SK-N-SH (cell line): ENCODE measurements around the gene MAPRE2. TPM values are rescaled to one million over a fixed set of nuclear protein-coding genes. Genes with fewer than 3 reads are reported as not detected.

Source experiments
- CTCF ChIA-PET: fragments of 300-600, 350-600 bp; formaldehyde crosslinking; extraction: SDS; loops from one replicate; lab custom pipeline; 2021; lab: Yijun Ruan, JAX
- POLR2A ChIA-PET: fragments of 350-600 bp; sonication (Branson Sonifier 250); formaldehyde crosslinking; extraction: SDS; loops from one replicate; lab custom pipeline; 2020; ENCODE audit warnings: antibody characterized with exemption, inconsistent platforms; lab: Yijun Ruan, JAX
- DNase-seq: peaks from one replicate; pipeline ENCODE4 v3.0.0; 2012
- H2AFZ ChIP-seq: fragments of 200-600 bp; sonication (generic); 2 replicates; pipeline ENCODE4 v1.8.1; 2016; ENCODE audit warnings: antibody characterized with exemption, mild to moderate bottlenecking, low read depth
- H3F3A ChIP-seq: fragments of 200-600 bp; sonication (generic); replicated peaks from 2 replicates; pipeline ENCODE3; 2016; ENCODE audit warnings: antibody characterized with exemption, mild to moderate bottlenecking; ENCODE audit not compliant: insufficient read depth
- H3K27ac ChIP-seq, 2 experiments: fragments of 200-500 bp in 1 of 2; fragments of 200-600 bp in 1 of 2; sonication (Bioruptor generic) in 1 of 2; sonication (generic), shearing (Covaris generic) in 1 of 2; 2 replicates each; pipeline versions ENCODE4 v1.5.1 to v1.6.1; 2014 to 2016; ENCODE audit warnings: low read depth in 2 of 2, inconsistent platforms in 1 of 2, low read length in 1 of 2, mild to moderate bottlenecking in 1 of 2, mixed read lengths in 1 of 2
- H3K27me3 ChIP-seq: fragments of 200-600 bp; sonication (generic), shearing (Covaris generic); 2 replicates; pipeline ENCODE4 v1.6.1; 2016; ENCODE audit warnings: mixed run types; ENCODE audit not compliant: insufficient read depth
- H3K36me3 ChIP-seq, 2 experiments: fragments of 200-500 bp in 1 of 2; fragments of 200-600 bp in 1 of 2; sonication (Bioruptor generic) in 1 of 2; sonication (generic) in 1 of 2; replicated peaks in 1 of 2; 2 replicates each; pipeline versions ENCODE3 to v1.5.1; 2014 to 2016; ENCODE audit warnings: low read length in 1 of 2, mild to moderate bottlenecking in 1 of 2; ENCODE audit not compliant: insufficient read depth in 2 of 2, control insufficient read depth in 1 of 2
- H3K4me1 ChIP-seq, 2 experiments: fragments of 200-500 bp in 1 of 2; fragments of 200-600 bp in 1 of 2; sonication (Bioruptor generic) in 1 of 2; sonication (generic), shearing (Covaris generic) in 1 of 2; 2 replicates each; pipeline versions ENCODE4 v1.5.1 to v1.6.1; 2014 to 2016; ENCODE audit warnings: low read depth in 1 of 2, low read length in 1 of 2, mixed run types in 1 of 2; ENCODE audit not compliant: insufficient read depth in 2 of 2, control insufficient read depth in 1 of 2
- H3K4me2 ChIP-seq: fragments of 200-600 bp; sonication (generic), shearing (Covaris generic); 2 replicates; pipeline ENCODE4 v1.6.1; 2017; ENCODE audit warnings: mixed run types
- H3K4me3 ChIP-seq, 2 experiments: fragments of 200-500 bp in 1 of 2; fragments of 200-600 bp in 1 of 2; sonication (Bioruptor generic) in 1 of 2; sonication (generic), shearing (Covaris generic) in 1 of 2; 2 replicates each; pipeline versions ENCODE4 v1.5.1 to v1.8.1; 2014 to 2016; ENCODE audit warnings: low read depth in 2 of 2, inconsistent platforms in 1 of 2, low read length in 1 of 2, mild to moderate bottlenecking in 1 of 2, mixed read lengths in 1 of 2, moderate library complexity in 1 of 2
- H3K79me2 ChIP-seq: fragments of 200-600 bp; sonication (generic); 2 replicates; pipeline ENCODE4 v1.8.1; 2017; ENCODE audit warnings: mild to moderate bottlenecking; ENCODE audit not compliant: insufficient read depth
- H3K9ac ChIP-seq: fragments of 200-600 bp; sonication (generic); 2 replicates; pipeline ENCODE4 v1.6.1; 2017; ENCODE audit warnings: mixed run types
- H3K9me2 ChIP-seq: fragments of 200-600 bp; sonication (generic); 2 replicates; pipeline ENCODE4 v1.6.1; 2017; ENCODE audit warnings: mixed run types
- H3K9me3 ChIP-seq: fragments of 200-600 bp; sonication (generic); 2 replicates; pipeline ENCODE4 v1.6.1; 2017; ENCODE audit warnings: mixed run types, mild to moderate bottlenecking, moderate library complexity
- H4K20me1 ChIP-seq: fragments of 200-600 bp; sonication (generic); 2 replicates; pipeline ENCODE4 v1.6.1; 2017; ENCODE audit warnings: mild to moderate bottlenecking, mixed run types; ENCODE audit not compliant: insufficient read depth
- CTCF ChIP-seq: fragments of 200-600 bp; sonication (generic); IDR thresholded peaks from 2 replicates; pipeline ENCODE4 v1.6.1; 2017; ENCODE audit warnings: antibody characterized with exemption, mild to moderate bottlenecking, moderate library complexity
- FOXJ3 ChIP-seq: sonication (generic); formaldehyde crosslinking; IDR thresholded peaks from 2 replicates; pipeline ENCODE4 v1.5.1; 2020; ENCODE audit warnings: mild to moderate bottlenecking, missing genetic modification reagents
- FOXM1 ChIP-seq: IDR thresholded peaks from 2 replicates; pipeline ENCODE4 v1.4.0; 2012; ENCODE audit warnings: low read depth, mild to moderate bottlenecking
- GATA2 ChIP-seq: sonication (generic); formaldehyde crosslinking; IDR thresholded peaks from 2 replicates; pipeline ENCODE4 v1.5.0; 2020; ENCODE audit warnings: mild to moderate bottlenecking, missing genetic modification reagents
- JUND ChIP-seq: IDR thresholded peaks from 2 replicates; pipeline ENCODE4 v1.4.0; 2012
- MEF2A ChIP-seq: IDR thresholded peaks from 2 replicates; pipeline ENCODE4 v1.4.0; 2012; ENCODE audit warnings: low read depth, borderline replicate concordance
- NFIC ChIP-seq: IDR thresholded peaks from 2 replicates; pipeline ENCODE4 v1.4.0; 2012; ENCODE audit warnings: borderline replicate concordance
- PBX3 ChIP-seq: IDR thresholded peaks from 2 replicates; pipeline ENCODE4; 2012
- RCOR1 ChIP-seq: fragments of 150-350 bp; IDR thresholded peaks from 2 replicates; pipeline ENCODE4 v1.6.1; 2017; ENCODE audit warnings: antibody characterized with exemption, low read length
- RXRA ChIP-seq: IDR thresholded peaks from 2 replicates; pipeline ENCODE4 v1.4.0; 2012; ENCODE audit warnings: low read depth, mild to moderate bottlenecking, borderline replicate concordance
- SMC3 ChIP-seq: IDR thresholded peaks from 2 replicates; pipeline ENCODE4 v1.6.1; 2012; ENCODE audit warnings: low read depth, low read length, improper control_type of control experiment
- TEAD4 ChIP-seq: IDR thresholded peaks from 2 replicates; pipeline ENCODE4 v1.4.0; 2012; ENCODE audit warnings: mild to moderate bottlenecking, borderline replicate concordance; ENCODE audit not compliant: insufficient read depth
- USF2 ChIP-seq: fragments of 150-350 bp; IDR thresholded peaks from 2 replicates; pipeline ENCODE4 v1.6.1; 2017; ENCODE audit warnings: antibody characterized with exemption, low read length, low read depth, borderline replicate concordance
- WGBS: methylation state at CpG from one replicate; pipeline ENCODE4 v1.1.6; 2017; ENCODE audit warnings: low lambda C conversion rate; 5-methylcytosine and 5-hydroxymethylcytosine counted together
- polyA plus RNA-seq, 3 experiments: library from polyadenylated mRNA; depleted of rRNA; stranded (reverse); fragments of >200 nt; gene quantifications; 2 replicates each; pipeline ENCODE4 v1.2.3, GENCODE V29; 2012
- TF ChIP-seq, protein P1 (sequence below): fragments of 150-350 bp; IDR thresholded peaks from 2 replicates; pipeline ENCODE4 v1.6.1; 2016; ENCODE audit warnings: mild to moderate bottlenecking, low read depth, low read length
- TF ChIP-seq, protein P2 (sequence below): IDR thresholded peaks from 2 replicates; pipeline ENCODE4 v1.4.0; 2012; ENCODE audit warnings: low read depth, borderline replicate concordance

MAPRE2 gene
- polyA plus RNA-seq, 1 of the 3 experiments (the other 2 are of a cell fraction), result 11.5 TPM

DNA sequence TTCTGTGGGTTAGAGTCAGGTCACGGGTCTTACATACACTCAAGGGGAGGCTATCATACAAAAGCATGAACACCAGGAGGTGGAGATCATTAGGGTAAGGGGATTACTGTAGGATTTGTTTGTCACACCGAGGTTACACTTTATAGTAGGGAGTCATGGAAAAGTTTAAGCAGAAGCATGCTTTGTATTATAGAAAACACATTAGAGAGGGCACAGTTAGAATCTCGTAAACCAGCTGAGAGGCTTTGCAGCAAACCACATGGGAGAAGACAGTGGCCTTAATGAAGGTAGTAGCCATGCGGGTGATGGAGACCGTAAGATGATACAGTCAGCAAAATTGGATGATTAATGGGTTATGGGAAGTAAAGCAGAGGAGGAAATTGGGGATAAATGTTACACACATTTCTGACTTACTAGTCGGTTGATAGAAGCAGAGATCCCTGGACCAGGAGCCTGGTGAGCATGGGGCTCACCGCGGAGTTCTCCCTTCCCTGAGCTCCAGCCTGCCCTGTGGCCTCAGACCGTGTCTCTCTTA, 75.6 kb downstream of the MAPRE2 start:
- Histone ChIP-seq H2AFZ (no peak overlapping the region), H3K36me3 (no peaks in the 10 kb centered on the region), H3K4me2 (no peak overlapping the region)
- DNase-seq, result no peak
- no peak for TF ChIP-seq FOXJ3 (CRISPR knock-in tag)
- TF ChIP-seq MEF2A, result no peak
- no peak for TF ChIP-seq RXRA
- no peak for TF ChIP-seq RCOR1
- TF ChIP-seq USF2, result no peak
- TF ChIP-seq FOXM1, result no peak
- TF ChIP-seq NFIC, result no peak
- no peak for TF ChIP-seq JUND
- no peak for TF ChIP-seq GATA2 (CRISPR knock-in tag)
- TF ChIP-seq TEAD4, result no peak
- no peak for TF ChIP-seq CTCF
- TF ChIP-seq, all 33 proteins: peak for 0
- CTCF ChIA-PET, result no interaction called here
- H3F3A ChIP-seq, result no peaks in the 10 kb centered on the region
- no peaks in the 10 kb centered on the region for H3K9me3 ChIP-seq
- POLR2A ChIA-PET, result no interaction called here
- H3K9ac ChIP-seq, result no peak overlapping the region
- H4K20me1 ChIP-seq, result no peaks in the 10 kb centered on the region
- H3K4me1 ChIP-seq, result peaks cover 4 to 21% of the 10 kb centered on the region in 2 experiments; a peak in 3 of 4 replicates
- no peaks in the 10 kb centered on the region for H3K27me3 ChIP-seq
- no peak overlapping the region for H3K4me3 ChIP-seq
- H3K27ac ChIP-seq, result peak overlapping the region in 1 of 2 experiments; percentile 71; a peak in 1 of 4 replicates
- H3K79me2 ChIP-seq, result no peaks in the 10 kb centered on the region
- H3K9me2 ChIP-seq, result no peaks in the 10 kb centered on the region
- 82% methylated on average over 9 of the region's 9 CpGs for WGBS

DNA sequence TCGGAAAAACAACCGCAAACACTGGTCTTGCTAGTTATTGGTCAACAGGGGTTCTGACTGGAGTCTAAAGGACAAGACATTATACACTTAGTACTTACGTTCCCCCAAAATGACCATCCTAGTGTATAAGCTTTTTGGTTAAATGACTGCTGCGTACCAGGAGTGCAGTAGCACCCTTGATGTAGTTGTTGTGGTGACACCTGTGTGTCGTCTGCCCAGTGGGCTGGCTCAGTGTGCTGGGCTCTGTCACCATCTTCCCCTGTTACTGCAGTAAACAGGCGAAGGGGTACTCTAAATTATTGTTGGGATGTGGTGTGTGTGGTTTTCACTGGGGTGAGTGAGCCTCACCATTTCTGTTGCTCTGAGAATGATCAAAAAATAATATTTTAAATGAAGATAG, 76.2 kb downstream of the MAPRE2 start:
- H3K27ac ChIP-seq, result peak overlapping the region; percentile 43 to 71; a peak in 3 of 4 replicates

More for the DNA sequence above, 76.2 kb downstream of the MAPRE2 start:
- no peak overlapping the region for H3K4me3 ChIP-seq
- TF ChIP-seq, protein P1, sequence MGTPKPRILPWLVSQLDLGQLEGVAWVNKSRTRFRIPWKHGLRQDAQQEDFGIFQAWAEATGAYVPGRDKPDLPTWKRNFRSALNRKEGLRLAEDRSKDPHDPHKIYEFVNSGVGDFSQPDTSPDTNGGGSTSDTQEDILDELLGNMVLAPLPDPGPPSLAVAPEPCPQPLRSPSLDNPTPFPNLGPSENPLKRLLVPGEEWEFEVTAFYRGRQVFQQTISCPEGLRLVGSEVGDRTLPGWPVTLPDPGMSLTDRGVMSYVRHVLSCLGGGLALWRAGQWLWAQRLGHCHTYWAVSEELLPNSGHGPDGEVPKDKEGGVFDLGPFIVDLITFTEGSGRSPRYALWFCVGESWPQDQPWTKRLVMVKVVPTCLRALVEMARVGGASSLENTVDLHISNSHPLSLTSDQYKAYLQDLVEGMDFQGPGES, result no peak
- TF ChIP-seq, protein P2, sequence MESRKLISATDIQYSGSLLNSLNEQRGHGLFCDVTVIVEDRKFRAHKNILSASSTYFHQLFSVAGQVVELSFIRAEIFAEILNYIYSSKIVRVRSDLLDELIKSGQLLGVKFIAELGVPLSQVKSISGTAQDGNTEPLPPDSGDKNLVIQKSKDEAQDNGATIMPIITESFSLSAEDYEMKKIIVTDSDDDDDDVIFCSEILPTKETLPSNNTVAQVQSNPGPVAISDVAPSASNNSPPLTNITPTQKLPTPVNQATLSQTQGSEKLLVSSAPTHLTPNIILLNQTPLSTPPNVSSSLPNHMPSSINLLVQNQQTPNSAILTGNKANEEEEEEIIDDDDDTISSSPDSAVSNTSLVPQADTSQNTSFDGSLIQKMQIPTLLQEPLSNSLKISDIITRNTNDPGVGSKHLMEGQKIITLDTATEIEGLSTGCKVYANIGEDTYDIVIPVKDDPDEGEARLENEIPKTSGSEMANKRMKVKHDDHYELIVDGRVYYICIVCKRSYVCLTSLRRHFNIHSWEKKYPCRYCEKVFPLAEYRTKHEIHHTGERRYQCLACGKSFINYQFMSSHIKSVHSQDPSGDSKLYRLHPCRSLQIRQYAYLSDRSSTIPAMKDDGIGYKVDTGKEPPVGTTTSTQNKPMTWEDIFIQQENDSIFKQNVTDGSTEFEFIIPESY, result no peak
- TF ChIP-seq TEAD4 (no peak), MEF2A (no peak), PBX3 (no peak), SMC3 (no peak), FOXJ3 (CRISPR knock-in tag) (no peak)
- no peaks in the 10 kb centered on the region for H4K20me1 ChIP-seq
- ChIA-PET CTCF (no interaction called here), POLR2A (no interaction called here)
- H3F3A ChIP-seq, result no peaks in the 10 kb centered on the region
- H3K9me3 ChIP-seq, result no peaks in the 10 kb centered on the region
- no peaks in the 10 kb centered on the region for H3K27me3 ChIP-seq
- 96% methylated on average over 6 of the region's 6 CpGs for WGBS
- 0 out of 2 replicates have a peak overlapping the region, but pooled peaks have one; percentile 31 for H3K4me2 ChIP-seq
- no peak for DNase-seq
- peaks cover 4 to 22% of the 10 kb centered on the region in 2 experiments; a peak in 3 of 4 replicates for H3K4me1 ChIP-seq
- no peaks in the 10 kb centered on the region for H3K36me3 ChIP-seq
- H3K9me2 ChIP-seq, result no peaks in the 10 kb centered on the region
- H3K79me2 ChIP-seq, result no peaks in the 10 kb centered on the region
- H2AFZ ChIP-seq, result no peak overlapping the region
- no peak overlapping the region for H3K9ac ChIP-seq
